GF-D8 (cell line): ENCODE results near the gene SRGAP3.
A peak's percentile ranks its signal among the peaks of the same experiment; 100 is the strongest.

Experiments used
- DNase-seq: peaks from one replicate; lab custom pipeline; 2025; lab: John Stamatoyannopoulos, UW

SRGAP3 gene

DNA sequence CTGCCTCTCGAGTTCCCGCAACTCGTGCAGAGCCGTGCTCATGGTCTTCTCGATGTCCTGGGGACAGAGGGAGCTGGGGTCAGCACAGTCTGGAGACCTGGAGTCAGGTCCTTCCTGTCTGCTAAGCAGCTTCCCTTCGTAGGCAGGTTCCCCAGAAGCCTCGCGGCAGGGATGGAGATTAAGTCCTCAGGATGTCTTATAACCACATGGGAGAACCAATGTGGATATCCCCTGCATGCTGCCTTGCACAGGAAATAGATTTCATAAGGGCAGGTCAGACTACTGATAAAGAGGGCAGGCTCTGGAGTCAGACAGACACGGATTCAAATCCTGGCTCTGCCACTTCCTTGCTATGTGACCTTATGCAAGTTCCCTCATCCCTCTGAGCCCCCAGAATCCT is 263.6 kb downstream of the SRGAP3 start:
- DNase-seq: no peak

DNA sequence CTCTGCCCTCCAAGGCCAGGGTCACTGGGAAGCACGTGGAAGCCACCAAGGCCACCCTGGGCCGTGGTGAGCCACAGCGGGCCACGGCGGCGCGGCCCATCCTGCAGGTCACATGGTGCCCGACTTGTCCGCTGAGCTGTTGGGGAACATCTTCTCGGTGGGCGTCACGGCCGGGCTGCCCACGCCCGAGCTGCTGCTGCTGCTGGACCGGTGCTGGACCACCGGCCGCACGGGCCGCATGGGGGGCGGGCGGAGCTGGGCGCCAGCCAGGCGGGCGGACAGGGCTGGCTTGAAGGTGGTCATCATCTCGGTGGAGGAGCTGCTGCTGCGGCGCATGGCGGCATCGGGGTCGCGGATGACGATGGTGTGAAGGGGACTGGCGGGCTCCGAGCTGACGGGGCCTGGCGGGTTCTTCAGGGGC is 264.0 kb downstream of the SRGAP3 start:
- DNase-seq: no peak

DNA sequence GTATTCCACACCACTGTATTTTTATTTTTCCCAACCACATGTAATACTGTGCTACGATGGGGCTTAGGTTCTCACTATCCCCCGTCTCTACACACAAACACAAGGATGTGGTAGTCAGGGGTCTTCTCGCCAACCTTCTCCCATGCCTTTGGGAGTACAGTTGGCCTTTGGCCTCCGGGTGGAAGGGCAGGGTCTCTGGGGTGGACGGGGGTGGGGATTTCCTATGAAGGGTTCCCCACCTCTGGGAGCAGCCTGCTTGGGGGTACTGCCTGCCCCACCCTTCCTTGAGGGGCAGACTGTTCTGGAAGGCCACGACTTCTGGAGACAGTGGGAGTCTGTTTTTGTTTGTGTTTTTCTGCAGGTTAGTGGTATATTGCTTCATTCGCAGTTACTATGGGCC is 264.9 kb downstream of the SRGAP3 start:
- no peak for DNase-seq

DNA sequence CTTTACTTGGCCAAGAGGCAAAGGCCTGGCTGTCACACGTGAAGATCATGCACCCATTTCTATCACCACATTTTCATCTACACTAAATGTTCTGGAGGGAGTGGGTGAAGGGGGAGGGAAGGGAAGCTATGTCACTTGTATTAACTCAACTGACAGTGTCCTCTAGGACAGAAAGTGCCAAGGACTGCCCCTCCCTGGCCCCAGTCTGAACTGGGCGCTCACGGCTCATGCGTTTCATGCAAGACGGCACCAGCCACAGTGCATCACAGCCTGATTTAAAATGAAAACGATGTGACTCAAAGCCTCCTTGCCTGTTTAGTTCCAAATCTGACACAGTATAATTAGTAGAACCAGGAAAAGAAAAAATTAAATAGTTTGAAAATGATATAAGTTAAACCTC is 265.4 kb downstream of the SRGAP3 start:
- DNase-seq: no peak

DNA sequence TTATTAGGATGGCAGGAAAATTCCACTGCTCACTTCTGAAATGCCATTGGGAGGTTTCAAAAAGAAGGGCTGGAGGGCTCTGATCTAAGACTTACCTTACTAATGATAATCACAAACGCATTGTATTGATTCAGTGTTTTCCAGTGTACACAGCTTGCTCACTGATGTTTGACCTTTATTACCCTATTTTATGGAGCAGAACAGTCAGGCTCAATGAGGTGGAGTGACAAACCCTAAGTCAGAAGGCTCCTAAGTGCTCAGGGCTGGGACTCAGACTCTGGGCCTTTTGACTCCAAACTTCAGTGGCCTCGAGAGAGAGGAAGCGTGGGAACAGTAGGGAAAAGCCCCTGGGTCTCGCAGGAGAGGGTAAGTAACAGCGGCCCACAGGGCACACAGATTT is 265.9 kb downstream of the SRGAP3 start:
- no peak for DNase-seq

DNA sequence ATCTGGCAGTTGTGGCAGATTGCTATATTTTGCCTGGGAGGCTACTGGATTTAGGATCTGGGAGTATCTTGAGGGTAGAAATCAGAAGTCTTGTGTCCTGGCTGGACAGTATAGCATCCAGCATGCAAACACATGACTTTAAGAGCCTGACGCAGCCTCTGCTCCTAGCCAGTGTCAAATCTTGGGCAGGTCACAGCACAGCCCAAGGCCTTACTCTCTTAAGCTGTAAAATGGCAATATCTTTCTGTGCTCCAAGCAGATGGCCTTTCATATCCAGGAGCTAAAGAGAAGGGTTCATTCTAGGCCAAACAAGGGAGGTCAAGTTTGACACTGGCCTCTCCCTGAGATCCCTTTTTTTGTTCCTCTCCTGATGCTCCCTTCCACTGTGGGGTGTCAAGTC is 266.4 kb downstream of the SRGAP3 start:
- DNase-seq: no peak

DNA sequence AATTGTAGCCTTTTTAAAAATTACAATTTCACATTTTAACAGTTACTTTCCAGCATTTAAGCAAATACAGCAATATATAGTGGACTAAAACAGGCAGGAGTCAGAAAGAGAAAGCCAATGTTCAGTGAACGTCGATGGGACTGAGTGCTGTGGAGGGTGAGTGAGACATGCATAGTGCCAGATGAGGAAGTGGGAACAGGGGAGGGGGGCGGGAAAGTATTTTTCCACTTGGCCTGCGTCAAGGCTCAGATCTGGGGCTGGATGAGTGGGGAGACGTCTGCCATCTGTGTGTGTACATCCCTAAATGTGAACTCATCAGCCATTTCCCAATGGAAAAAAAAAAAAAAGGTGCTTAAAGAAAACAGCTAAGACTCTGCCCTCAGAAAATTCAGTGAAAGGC is 266.9 kb downstream of the SRGAP3 start:
- no peak for DNase-seq

DNA sequence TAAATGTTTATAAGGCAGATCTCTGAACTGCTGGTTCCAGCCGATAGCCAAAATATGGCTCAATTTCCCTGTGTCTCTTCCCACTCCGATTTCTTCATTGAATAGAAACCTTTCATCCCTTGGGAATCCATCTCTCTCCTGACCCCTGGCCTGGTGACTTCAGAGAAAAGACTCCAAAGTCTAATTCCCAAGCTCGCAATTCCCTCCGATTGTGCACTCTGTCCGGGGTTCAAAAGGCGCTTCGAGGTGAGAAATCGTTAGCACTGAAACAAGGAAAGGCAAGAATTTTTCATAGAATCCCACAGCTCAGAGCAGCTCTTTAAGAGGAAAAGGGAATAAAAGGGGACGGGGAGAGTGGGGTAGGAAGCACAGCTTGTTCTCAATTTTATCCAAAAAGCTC is 267.7 kb downstream of the SRGAP3 start:
- DNase-seq: no peak

DNA sequence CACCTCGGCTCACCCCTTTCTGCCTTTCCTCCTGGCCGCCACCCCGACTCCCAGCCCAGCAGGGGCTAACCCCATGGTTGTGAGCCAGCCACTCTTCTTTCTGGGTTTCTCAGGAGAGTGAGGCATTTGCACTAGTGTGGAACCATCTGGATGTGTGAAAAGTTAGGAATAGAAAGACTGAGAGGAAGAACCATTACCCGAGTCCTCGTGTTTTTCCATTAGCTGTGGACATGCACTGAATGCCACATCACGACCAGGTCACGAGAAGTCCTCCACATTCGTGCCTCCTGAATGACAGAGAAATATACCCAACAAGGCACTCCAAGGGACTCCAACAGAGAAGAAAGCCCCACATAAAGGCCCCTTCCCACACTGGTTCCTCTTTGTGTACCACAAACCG is 268.1 kb downstream of the SRGAP3 start:
- no peak for DNase-seq

DNA sequence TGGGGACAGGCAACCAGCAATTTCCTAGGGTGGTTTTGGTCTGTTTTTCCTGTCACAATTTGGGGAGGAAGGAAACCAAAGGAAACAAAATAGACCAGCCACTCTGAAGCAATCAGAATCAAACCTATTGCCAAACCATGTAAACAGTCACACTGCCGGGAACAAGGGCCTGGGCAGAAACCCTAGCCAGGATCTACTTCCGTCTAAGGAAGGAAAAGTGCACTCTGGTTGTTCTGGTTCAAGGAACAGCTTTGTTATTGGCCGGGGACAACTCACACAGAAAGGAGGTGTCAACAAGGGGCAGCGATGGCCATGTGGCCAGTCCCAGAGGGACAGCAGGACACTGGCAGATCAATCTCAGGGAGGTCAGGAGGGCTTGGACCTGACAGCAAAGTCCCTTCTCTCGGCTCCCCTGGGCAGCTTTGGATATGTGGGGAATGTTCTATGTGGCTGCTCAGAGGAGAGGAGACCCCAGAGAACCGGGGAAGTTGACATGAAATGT is 268.6 kb downstream of the SRGAP3 start:
- DNase-seq: peak; percentile 5

DNA sequence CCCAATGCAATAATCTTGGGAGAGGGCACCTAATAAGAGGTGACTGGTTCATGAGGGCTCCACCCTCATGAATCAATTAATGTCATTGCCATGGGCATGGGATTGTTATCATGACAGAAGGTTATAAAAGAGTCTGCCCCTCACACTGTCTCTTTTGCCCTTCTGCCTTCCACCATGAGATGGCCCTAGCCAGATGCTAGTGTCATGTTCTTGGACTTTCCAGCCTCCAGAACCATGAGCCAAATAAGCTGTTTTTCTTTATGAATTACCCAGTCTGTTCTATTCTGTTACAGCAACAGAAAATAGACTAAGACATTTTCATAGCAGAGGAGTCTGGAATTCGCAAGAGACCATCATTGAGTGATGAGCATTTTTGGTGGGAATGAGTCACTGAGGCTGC is 270.2 kb downstream of the SRGAP3 start:
- DNase-seq: no peak

DNA sequence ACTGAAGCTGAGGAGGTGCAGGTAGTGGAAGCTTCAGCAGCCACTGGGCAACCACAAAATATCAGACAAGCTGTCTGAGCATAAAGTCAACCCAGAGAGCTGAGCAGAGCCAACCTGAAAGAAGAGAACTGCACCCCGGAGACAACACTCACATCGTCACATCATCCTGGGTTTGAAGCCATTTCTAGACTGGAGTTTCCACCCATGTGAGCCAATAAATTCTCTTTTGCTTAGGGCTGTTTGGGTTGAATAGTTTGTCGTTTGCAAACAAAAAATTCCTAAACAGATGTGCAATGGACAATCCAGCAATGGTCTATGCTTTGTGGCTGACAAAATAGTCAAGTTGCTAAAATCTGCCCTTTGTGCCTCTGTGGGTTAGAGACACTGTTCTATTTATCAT is 270.9 kb downstream of the SRGAP3 start:
- no peak for DNase-seq

DNA sequence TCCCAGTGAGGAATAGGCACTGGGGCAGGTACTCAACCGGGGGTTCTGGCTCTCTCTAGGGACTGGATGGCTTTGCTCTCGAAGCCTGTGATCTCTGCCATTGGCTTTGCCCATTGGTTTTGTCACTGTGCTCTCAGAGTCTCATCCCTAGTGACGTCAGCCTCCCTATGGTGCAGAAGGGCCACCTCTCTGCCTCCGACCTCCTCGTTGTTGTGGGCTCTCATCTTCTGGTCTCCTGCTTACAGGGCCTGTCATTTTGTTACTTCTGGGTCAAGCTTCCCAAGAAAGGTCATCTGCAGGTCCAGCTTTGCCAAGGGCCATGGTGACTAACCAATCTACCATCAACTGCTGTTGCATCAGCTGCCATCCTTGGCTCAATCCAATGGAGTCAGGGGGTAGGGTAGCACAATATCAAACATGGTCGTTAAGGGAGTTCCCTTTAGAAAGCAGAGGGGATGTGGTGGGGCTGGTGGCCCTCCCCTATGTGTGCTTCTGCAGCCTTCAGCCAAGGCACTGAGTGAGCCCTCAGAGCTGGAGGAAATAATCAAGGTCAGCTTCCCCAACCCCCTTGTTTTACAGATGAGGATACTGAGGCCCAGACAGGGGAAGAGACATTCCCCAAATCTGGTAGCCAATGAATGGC is 272.8 kb downstream of the SRGAP3 start:
- DNase-seq: no peak

DNA sequence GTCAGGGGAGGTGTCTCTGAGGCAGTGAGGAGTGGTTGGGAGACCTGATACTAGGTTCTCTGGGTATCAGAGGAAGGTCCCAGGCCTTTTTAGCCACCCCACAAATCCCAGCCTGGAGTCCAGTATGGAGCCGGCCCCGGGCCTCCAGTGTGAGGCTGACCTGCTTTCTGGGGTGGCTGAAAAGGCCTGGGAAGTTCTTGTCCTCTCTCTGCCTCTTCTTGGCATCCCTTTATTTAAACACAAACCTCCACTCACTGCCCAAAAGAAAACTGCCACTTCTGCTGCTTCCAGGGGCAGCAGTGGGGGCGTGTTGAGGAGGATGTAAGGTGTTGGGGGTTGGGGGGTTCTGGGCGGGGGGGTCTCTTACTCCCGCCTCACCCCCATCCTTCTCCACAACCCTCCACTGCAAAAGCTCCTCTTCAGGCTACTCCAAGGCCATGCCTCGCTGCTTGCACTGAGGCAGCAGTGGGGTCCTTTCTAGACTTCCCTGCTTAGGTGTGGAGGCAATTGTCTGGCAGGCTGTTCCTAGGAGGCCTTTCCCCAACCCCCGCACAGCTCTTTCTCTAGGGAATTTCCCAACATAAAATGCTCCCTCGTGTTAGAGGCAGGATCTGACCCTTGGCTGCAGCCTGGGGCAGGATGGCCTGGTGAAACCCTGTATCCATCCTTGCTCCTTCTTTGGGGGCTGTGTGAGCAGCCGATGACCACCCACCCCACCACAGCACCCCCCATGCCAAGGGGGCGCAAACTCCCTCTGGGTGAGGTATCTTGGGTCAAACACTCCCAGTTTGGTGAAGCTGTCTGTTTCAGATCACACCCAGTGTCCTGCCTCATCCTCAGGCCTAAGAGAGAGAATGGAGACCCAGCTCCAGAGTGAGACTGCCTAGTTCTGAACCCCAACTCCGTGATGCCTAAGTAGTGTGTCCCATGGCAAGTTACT is 274.1 kb downstream of the SRGAP3 start:
- DNase-seq: no peak

DNA sequence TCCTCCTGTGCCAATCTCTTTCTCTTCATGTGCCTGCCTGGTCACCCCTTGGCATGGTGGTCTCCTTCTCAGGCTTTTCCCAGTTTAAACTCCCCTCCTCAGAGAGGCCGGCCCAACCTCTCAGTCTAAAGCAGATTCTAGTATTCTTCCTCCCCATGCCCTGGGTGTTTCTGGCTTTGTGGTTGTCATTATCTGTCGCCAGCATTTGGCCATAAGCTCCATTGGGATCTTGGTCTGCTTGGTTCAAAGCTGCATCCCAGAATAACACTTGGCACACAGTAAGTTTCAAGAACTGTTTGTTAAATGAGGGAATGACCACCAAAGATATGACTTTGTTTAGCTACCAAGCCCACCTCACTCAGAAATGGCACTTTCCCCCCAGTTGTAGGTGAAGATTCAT is 275.0 kb downstream of the SRGAP3 start:
- no peak for DNase-seq

DNA sequence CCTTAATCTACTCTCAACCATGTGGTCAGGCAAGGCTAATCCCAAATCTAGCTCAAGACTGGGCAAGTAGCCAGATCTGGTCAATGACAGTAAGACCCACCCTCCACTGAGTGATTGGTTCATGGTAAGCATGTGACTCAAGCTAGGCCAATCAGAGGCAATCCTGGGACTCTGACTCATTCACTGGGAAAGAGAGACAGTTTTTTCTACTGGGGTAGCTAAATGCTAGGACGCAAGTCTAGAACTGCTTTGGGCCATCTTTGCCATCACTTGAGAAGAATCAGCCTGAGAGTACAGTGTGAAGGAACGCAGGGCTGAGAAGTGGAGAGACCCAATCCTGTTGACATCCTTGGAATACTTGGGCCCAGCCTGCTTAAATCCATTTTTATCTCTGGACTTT is 276.8 kb downstream of the SRGAP3 start:
- DNase-seq: no peak

DNA sequence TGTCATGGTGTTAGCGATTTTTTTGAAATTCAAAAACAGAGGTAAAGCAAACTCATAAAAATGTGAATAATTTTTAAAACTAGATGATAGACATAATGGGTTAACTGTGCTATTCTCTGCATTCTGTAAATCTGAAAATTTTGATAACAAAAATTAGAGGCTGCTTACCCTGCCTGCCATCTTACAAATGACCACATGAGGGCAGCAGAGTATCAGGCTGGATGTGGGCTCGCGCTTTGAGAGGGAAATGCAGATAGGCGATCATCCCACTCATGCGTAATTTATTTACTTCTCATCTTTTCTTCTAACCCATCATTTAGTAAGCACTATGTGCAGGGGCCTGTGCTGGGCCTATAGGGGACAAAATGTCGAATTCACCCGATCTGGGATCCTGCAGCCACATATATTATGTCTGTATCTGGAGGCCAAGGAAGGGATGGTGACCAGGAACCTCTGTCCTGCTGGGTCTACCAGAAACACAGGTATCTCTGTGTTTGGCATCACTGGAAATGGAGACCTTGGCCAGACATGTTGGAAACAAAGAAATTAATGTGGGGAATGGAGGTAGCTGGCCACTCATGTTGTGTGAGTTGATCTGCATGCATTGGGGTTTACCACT is 278.4 kb downstream of the SRGAP3 start:
- DNase-seq: no peak

DNA sequence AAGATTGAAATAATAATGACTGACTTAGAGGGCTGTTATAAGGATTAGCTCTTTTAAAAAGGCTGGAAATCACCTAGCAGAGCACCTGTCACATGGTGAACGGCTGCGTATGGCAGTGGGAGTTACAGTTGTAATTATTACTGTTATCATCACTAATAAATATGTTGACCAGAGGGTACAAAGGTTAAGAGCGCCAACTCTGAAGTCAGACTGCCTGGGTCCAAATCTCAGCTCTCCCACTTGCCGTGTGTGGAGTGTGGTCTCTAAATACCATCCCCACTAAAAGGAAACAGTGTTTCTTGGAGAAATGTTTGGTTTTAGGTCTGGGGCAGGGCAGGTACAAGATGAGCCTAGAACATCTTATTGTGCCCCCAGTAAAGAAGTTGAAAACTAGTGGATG is 280.2 kb downstream of the SRGAP3 start:
- no peak for DNase-seq

DNA sequence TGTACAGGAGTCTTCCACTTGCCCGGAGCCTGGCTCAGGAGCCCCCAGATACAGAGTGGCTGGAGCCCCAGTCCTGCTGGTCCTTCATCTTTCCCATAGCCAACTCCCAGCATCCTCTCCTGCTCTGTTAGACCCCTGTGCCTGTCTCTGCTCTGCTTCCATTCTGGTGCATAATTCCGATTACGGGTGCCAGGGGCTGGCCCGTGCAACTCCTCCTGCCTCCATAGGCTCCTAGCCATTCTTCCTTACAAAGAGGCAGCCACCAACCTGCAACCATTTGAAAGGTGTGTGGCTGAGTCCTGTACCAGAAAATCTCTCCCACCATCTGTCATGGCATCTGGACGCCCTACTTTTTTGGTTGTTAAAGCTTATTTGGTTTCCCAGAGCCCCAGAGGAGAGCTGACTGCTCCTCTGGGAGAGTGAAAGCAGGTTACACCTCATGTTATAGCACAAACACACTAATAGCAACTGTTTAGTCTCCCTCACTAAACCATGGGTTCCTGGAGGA is 281.0 kb downstream of the SRGAP3 start:
- DNase-seq: no peak

DNA sequence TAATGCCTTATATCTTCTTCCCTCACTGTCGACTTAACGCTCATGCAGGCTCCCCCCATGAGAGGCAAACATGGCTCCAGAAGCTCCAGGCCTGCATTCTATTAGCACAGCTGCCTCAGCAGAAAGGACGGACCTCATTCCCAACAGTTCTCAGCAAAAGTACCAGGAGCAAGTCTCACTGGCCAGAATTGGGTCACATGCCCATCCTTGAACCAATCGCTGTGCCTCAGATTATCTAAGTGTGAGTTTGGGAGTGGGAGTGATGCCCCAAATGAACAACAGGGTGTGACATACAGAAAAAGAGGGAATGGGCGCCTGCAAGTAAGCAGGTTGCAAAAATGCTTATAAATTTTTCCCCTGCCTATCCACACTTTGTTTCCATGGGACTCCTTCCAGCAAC is 281.9 kb downstream of the SRGAP3 start:
- DNase-seq: no peak

DNA sequence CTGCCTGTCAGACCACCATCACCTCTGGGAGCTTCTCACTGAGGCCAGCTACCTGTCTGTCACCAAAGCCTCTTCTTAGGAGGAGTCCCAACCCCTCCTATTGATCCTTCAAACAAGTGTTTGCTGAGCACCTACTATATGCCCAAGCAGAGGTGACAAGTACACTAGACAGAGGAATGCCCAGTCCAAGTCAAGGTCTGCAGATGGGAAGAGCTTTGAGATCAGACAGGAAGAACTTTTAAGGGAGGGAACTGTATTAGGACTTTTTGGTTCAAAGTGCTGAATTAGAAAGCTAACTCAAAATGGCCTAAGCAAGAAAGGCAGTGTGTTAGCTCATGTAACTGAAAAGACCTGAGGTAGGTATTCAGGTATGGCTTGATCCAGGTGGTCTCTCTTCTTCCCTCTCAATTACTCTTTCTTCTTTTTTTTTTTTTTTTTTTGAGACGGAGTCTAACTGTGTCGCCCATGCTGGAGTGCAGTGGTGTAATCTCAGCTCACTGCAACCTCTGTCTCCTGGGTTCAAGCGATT is 282.6 kb downstream of the SRGAP3 start:
- DNase-seq: no peak

DNA sequence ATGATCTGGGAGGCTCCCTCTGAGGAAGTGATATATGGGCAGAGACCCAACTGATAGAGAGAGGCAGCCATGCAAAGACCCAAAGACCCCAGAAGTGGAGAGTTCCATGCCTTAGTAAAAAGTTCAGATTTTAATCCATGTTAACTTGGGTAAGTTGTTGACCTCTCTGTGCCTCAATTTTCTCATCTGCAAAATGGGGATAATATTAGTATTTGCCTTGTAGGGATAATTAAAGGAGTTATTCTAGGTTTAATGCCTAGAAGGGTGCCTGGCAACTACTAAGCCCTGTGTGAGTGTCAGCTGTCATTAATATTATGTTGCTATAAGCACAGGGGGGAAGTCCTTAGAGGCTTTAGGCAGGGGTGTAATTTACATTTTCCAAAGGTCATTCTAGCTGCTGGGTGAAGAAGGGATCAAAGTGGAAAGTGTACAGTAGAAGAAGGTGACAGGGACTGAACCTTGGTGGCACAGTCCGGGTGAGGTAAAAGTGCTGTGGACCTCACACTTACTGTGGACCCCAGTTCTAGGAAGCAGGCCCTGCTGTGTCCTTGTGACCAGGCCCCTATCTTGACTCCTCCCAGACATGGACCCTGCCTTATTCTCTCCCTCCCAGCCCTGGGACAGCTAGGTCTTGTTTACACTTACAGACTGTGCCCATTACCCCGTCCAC is 283.2 kb downstream of the SRGAP3 start:
- no peak for DNase-seq
